ENCODE measurements around the gene TENM4. TPM values are rescaled to one million over a fixed set of nuclear protein-coding genes. Genes with fewer than 3 reads are reported as not detected.

The TENM4 gene
- total RNA-seq, 1 donor from 2014 or later = 5.1 TPM

DNA sequence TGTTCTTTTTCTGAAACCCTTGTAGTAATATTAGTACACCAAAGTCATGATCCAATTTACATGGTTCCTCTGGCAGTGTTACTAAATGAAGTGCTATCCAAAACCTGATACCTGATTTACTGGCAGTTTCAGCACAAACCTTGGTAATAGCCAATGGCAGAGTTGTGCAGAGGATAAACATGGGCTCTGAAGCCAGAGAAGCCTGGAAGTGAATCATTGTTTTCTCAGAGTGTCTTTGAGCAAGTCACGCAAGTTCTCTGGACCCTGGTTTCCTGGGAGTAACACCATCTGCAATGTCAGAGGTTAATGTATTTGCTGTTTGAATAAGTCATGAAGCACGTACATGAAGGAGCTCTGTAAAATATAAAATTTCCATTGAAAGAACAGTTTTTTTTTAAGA, 643.9 kb downstream of the TENM4 start:
- H4K20me1 ChIP-seq (ENCODE audit: low read depth) = peaks cover 4% of the 10 kb centered on the region
- TF ChIP-seq EZH2phosphoT487 (IDR thresholded peaks at IDR 0.05) = no peak
- TF ChIP-seq, protein P1, sequence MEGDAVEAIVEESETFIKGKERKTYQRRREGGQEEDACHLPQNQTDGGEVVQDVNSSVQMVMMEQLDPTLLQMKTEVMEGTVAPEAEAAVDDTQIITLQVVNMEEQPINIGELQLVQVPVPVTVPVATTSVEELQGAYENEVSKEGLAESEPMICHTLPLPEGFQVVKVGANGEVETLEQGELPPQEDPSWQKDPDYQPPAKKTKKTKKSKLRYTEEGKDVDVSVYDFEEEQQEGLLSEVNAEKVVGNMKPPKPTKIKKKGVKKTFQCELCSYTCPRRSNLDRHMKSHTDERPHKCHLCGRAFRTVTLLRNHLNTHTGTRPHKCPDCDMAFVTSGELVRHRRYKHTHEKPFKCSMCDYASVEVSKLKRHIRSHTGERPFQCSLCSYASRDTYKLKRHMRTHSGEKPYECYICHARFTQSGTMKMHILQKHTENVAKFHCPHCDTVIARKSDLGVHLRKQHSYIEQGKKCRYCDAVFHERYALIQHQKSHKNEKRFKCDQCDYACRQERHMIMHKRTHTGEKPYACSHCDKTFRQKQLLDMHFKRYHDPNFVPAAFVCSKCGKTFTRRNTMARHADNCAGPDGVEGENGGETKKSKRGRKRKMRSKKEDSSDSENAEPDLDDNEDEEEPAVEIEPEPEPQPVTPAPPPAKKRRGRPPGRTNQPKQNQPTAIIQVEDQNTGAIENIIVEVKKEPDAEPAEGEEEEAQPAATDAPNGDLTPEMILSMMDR (IDR thresholded peaks at IDR 0.05) = no peak
- TF ChIP-seq EZH2 (IDR thresholded peaks at IDR 0.05) = no peak
- no peaks in the 10 kb centered on the region for H3K9me3 ChIP-seq (ENCODE audit: low read depth)
- H3K4me2 ChIP-seq = no peak overlapping the region
- H2AFZ ChIP-seq (replicated peaks) = no peak overlapping the region
- no peaks in the 10 kb centered on the region for H3K36me3 ChIP-seq
- peaks cover 21% of the 10 kb centered on the region for H3K36me3 Mint-ChIP-seq
- H3K79me2 ChIP-seq (ENCODE audit: low read depth) = no peaks in the 10 kb centered on the region
- no peak overlapping the region for H3K9ac ChIP-seq
- peaks cover 62% of the 10 kb centered on the region for H3K4me1 Mint-ChIP-seq
- H3K9me3 Mint-ChIP-seq = no peaks in the 10 kb centered on the region
- H3K27ac Mint-ChIP-seq = no peak overlapping the region
- no peaks in the 10 kb centered on the region for H3K27me3 ChIP-seq
- no peak for DNase-seq (ENCODE audit: low spot score)
- no peak overlapping the region for H3K27ac ChIP-seq
- H3K4me3 Mint-ChIP-seq = no peak overlapping the region
- H3K4me3 ChIP-seq = no peak overlapping the region
- H3K27me3 Mint-ChIP-seq (ENCODE audit: insufficient read depth, low read depth) = peaks cover 9% of the 10 kb centered on the region
- H3F3A ChIP-seq (ENCODE audit: low read depth) = peaks cover 17% of the 10 kb centered on the region
- peaks cover 39% of the 10 kb centered on the region for H3K4me1 ChIP-seq

DNA sequence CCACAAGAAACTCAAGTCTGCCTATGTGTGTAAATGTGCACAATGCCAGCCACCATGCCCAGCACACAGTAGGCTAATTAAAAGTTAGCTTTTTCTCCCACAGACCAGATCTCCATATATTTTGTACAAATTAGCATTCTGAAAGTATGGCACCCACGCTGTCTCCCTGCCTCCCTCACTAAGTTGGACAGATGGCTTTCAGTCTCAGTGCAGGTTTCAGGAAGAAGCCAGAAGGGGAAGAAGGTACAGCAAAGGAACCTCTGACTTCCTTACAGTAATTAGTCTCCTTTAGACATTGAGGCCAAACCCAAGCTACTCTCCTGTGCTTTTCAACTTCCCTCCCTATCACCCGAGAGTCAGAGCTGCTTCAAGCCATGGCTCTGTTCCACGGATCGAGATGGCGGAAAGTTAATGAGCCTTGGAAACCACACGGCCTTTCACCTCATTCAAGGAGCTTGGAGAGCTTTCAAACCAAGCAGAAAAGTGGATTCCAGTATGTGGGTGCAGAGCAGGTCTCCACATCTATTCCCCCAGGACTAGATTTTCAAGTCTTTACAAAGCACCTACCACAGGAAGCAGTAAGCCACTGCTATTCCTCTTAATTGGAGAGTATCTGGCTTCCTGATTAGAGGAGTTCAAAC, 645.1 kb downstream of the TENM4 start:
- H3K27ac Mint-ChIP-seq = no peak overlapping the region
- H3K36me3 Mint-ChIP-seq = peaks cover 28% of the 10 kb centered on the region
- Histone ChIP-seq H3K4me1 (peaks cover 27% of the 10 kb centered on the region), H3K9ac (no peak overlapping the region), H3K27ac (no peak overlapping the region), H3K4me2 (no peak overlapping the region), H3K9me3 (ENCODE audit: low read depth) (no peaks in the 10 kb centered on the region), H4K20me1 (ENCODE audit: low read depth) (peaks cover 4% of the 10 kb centered on the region), H3K27me3 (no peaks in the 10 kb centered on the region), H3F3A (ENCODE audit: low read depth) (peaks cover 13% of the 10 kb centered on the region), H3K36me3 (no peaks in the 10 kb centered on the region), H2AFZ (replicated peaks) (no peak overlapping the region), H3K4me3 (no peak overlapping the region), H3K79me2 (ENCODE audit: low read depth) (no peaks in the 10 kb centered on the region)
- H3K9me3 Mint-ChIP-seq = no peaks in the 10 kb centered on the region
- H3K4me1 Mint-ChIP-seq = peaks cover 50% of the 10 kb centered on the region
- no peak overlapping the region for H3K4me3 Mint-ChIP-seq
- TF ChIP-seq EZH2 (IDR thresholded peaks at IDR 0.05) = no peak
- TF ChIP-seq, protein P1 (IDR thresholded peaks at IDR 0.05) = no peak
- TF ChIP-seq EZH2phosphoT487 (IDR thresholded peaks at IDR 0.05) = no peak
- no peak for DNase-seq (ENCODE audit: low spot score)
- H3K27me3 Mint-ChIP-seq (ENCODE audit: insufficient read depth, low read depth) = peaks cover 9% of the 10 kb centered on the region

- peaks cover 39% of the 10 kb centered on the region for H3K36me3 Mint-ChIP-seq
Observed at GRCh38 chr11:78791964-78792363, 648.9 kb downstream of the TENM4 start.

More at GRCh38 chr11:78791964-78792363, 648.9 kb downstream of the TENM4 start:
- Histone ChIP-seq H3K27me3 (no peaks in the 10 kb centered on the region), H3K9me3 (ENCODE audit: low read depth) (no peaks in the 10 kb centered on the region), H3K4me3 (no peak overlapping the region), H3K4me2 (no peak overlapping the region), H4K20me1 (ENCODE audit: low read depth) (no peaks in the 10 kb centered on the region), H3K9ac (no peak overlapping the region), H2AFZ (replicated peaks) (no peak overlapping the region), H3K27ac (no peak overlapping the region), H3K36me3 (no peaks in the 10 kb centered on the region), H3K79me2 (ENCODE audit: low read depth) (no peaks in the 10 kb centered on the region), H3F3A (ENCODE audit: low read depth) (no peaks in the 10 kb centered on the region), H3K4me1 (peaks cover 10% of the 10 kb centered on the region)
- Mint-ChIP-seq H3K27me3 (ENCODE audit: insufficient read depth, low read depth) (peaks cover 2% of the 10 kb centered on the region), H3K27ac (no peak overlapping the region), H3K4me1 (peaks cover 19% of the 10 kb centered on the region), H3K4me3 (no peak overlapping the region), H3K9me3 (no peaks in the 10 kb centered on the region)
- TF ChIP-seq, protein P1 (IDR thresholded peaks at IDR 0.05) = no peak
- no peak for TF ChIP-seq EZH2 (IDR thresholded peaks at IDR 0.05)
- TF ChIP-seq EZH2phosphoT487 (IDR thresholded peaks at IDR 0.05) = no peak
- DNase-seq (ENCODE audit: low spot score) = no peak

Data from neural progenitor cell (in vitro differentiated cells).